ENCODE results near the gene DVL3.
"Not testable (repeated sequence)": the region's sequence is repeated elsewhere in the genome, so short reads cannot be mapped to it uniquely, and the experiment has no call there.

Gene DVL3

DNA sequence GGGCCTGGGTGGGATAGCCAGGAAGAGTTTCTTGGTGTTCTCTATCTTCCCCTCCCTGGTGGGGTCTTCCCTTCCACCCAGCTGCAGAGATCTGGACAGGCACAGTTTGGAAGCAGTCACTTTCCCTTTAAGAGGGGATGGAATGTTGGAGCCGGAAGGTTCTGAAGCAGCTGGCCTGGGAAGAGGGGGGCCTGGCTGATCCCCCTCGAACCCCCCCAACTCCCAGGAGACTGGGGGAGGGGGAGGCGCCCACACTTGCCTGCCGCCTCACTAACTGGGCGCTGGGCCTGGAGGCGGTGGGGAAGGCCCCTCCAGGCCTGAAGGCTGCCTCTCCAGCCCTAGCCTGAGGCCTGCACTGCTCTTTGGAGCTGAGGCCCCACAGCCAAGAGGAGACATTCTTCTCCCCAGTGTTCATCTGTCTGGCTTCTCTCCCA is 1.4 kb downstream of the DVL3 start:
- peak; percentile 34 for DNase-seq

DNA sequence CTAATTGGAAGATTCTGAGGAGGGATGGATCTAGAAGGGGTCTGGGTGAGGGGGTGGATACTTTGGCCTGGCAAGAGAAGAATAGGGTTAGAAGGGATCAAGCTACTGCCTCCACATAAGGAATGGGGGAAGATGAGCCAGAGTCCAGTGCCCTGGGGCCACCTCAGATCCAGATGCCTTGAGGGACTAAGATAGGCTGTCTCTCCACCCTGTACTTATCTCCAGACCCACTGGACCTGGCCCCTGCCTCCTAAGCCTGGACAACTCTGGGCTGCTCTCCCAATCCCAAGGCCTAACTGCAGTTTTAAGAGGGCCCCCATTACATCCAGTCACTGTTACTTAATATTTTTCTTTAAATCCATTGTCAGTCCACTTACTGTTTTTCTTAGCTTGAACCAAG is 2.0 kb downstream of the DVL3 start:
- DNase-seq: no peak

DNA sequence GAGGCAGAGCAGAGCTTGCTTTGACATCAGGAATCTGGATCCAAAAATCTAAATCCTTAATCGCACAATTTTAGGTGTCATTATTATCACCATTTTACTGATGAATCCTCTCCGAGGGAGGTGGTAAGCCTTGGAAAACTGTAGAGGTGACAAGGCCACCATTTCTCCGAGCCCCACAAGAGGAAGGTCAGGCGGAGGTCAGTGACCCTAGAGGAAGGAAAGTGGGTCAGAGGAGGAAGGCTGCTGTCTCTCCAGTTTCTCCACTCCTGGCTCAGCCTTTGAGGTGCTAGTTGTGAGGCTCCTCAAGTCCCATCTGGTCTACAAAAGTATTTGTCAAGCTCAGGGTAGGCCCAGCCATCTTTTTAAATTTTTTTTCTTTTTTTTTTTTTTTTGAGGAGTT is 3.2 kb downstream of the DVL3 start:
- DNase-seq: no peak

DNA sequence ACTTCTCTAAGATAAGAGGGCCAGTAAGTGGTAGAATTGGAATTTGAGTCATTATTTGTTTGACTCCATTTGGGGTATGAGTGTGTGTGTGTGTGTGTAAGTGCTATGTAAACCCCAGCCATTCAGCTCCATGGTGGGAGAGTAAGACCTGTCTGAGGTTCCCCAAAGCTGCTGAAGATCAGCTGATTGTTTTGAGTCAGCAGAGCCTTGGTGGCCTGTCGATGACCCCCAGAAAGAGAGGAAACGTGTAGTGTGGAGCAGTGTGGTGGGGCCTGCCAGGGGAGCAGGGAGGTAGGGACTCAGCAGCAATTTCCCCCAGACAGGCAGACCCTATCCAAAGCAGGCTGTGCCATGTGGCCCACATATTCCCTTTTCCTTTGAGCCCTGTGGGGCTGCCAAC is 5.3 kb downstream of the DVL3 start:
- no peak for DNase-seq

DNA sequence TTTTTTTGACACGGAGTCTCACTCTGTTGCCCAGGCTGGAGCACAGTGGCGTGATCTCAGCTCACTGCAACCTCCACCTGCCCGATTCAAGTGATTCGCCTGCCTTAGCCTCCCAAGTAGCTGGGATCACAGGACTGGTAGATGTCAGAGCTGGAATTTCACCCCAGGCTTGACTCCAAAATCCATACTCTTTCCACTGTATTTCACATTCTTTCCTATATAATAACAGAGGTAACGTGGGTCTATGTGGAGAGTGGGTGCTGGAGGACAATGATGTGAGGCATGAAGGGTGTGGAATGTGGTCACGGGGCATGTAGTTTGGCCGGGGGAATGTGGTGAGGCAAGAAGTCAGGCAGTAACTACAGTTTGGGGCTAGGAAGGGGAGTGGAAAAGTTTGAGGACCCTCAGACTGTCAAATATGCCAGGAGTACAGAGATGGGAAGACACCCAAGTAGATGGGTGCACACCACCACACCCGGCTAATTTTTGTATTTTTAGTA is 7.4 kb downstream of the DVL3 start:
- not testable (repeated sequence) for DNase-seq

DNA sequence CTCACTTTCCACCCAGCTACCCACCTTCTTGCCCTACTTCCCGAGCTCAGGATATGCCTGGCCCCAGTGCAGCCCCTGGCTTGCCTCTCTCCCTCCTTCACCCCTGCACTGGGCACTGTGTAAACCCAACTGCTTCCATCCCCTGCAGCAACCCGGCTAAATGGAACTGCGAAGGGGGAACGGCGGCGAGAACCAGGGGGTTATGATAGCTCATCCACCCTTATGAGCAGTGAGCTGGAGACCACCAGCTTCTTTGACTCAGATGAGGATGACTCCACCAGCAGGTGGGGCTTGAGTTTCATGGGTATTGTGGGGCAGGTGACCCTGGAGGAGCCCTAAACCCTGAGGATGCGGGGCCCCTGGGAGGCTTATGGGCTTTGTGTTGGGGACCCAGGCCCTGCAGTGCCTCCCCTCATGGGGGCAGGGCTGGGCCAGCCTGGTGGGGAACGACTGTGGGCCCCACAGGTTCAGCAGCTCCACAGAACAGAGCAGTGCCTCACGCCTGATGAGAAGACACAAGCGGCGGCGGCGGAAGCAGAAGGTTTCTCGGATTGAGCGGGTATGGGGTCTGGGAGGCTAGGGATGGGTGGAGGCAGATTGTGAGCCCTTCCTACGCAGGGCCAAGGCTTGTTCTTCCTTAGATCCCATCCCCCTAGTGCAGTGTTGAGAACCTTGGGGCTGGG is 9.6 kb downstream of the DVL3 start:
- no peak for DNase-seq

DNA sequence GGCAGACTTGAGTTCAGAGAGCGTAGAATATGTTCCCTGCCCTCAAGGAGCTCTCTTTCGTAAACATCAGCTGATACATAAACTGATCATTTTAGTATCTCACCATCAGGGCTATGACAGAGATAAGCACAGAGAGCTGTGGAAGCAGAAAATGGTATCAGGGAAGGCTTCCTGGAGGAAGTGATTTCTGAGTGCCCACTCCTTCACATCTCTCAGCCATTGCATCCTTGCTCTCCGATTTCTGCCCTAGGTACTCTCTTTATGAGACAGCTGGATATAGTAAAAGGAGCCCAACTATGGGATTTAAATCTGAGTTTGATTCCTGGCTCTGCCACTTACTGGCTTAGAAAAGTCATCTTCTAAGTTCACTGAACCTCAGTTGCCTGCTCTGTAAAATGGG is 10.4 kb downstream of the DVL3 start:
- no peak for DNase-seq

DNA sequence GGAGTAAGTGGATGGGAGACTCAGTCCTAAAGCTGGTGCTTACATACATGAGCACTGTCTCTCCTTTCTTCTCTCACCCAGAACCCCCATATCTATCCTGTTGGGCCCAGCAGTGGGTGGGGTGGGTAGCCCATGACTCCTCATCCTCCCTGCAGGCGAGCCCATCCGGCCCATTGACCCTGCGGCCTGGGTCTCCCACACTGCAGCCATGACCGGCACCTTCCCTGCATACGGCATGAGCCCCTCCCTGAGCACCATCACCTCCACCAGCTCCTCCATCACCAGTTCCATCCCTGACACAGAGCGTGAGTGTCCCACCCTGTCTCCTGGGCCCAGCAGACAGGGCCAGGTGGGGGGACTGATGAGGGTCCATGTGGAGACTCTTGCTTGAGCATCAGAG is 11.5 kb downstream of the DVL3 start:
- no peak for DNase-seq

DNA sequence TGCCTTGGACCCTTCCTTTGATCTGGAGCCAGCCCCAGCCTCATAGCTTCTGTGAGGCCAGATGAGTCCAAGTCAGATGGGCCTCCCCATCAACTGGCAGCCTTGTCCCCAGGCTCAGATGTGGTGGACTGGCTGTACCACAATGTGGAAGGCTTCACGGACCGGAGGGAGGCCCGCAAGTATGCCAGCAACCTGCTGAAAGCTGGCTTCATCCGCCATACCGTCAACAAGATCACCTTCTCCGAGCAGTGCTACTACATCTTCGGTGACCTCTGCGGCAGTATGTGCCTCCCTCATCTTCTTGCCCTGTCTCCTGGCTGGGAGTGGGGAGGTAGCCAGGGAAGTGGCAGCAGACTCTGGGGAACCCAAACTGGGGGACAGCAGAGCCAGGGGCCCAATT is 12.6 kb downstream of the DVL3 start:
- DNase-seq: no peak

DNA sequence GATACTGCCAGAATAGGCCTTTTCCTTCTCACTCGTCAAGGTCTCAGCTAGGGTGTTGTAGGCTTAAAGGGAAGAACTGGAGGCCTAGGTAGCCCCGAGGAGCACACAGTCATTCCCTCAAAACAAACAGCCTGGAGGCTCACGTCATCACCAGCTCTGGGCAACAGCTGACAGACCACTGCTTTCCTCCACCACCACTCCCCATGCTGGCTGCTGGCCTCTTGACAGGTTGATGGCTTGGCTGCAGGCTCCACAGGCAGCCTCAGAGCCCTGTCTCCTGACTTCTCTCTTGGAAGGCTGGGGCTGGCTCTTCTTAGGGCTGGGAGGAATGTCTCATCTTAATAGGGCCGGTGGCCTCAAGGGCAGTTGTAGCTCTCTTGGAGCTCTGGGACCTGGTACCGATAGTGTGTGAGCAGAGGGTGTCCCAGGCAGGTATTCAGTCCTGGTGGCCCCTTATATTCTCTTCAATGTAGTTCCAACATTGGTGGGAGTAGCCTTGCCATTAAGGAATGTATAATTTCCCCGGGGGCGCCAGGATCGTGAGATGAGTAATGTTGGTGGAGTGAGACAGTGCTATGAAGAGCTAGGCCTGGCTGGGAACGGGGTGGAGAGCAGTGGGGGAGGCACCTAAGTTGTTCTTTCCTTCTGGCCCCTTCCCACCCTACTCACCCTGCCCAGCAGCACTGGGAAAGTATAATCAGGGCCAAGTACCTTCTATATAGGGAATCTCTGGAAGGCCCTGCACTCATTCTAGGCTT is 13.4 kb downstream of the DVL3 start:
- no peak for DNase-seq

DNA sequence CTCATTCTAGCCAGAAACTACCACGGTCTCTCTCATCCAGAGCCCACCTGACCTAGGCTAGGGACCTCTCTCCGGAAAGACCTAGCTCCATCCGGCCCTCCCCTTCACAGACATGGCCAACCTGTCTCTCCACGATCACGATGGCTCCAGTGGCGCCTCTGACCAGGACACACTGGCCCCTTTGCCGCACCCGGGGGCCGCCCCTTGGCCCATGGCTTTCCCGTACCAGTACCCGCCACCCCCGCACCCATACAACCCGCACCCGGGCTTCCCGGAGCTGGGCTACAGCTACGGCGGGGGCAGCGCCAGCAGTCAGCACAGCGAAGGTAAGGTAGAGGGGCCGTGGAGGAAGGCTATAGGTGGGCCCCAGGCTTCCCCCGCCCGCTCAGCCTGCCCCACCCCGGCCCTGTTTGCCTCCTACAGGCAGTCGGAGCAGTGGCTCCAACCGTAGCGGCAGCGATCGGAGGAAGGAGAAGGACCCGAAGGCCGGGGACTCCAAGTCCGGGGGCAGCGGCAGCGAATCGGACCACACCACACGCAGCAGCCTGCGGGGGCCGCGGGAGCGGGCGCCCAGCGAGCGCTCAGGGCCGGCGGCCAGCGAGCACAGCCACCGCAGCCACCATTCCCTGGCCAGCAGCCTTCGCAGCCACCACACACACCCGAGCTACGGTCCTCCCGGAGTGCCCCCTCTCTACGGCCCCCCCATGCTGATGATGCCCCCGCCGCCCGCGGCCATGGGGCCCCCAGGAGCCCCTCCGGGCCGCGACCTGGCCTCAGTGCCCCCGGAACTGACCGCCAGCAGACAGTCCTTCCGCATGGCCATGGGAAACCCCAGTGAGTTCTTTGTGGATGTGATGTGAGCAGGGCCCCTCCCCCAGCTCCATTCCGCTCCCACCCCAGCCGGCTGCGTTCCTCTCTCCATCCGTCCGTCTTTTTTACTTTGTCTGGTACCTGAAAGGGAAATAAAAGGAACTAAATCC is 15.0 kb downstream of the DVL3 start:
- DNase-seq: no peak

DNA sequence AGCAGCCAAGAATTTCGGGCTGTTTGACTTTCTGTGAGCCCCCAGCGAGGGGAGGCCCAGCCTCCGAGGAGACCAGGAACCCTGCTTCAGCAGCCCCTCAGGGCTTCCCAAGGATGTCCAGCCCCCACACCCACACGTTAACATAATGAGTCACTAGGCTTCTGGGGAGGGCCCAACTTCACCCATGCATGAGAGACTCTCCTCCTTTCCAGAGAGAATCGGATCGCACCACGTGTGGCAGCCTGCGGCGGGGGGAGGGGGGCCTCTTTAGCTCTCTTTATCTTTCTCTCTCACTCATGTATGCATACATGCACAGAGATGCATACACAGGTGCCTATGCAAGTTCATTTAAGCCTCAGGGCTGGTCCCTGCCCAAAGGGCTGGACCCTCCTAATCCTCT is 16.4 kb downstream of the DVL3 start:
- no peak for DNase-seq

DNA sequence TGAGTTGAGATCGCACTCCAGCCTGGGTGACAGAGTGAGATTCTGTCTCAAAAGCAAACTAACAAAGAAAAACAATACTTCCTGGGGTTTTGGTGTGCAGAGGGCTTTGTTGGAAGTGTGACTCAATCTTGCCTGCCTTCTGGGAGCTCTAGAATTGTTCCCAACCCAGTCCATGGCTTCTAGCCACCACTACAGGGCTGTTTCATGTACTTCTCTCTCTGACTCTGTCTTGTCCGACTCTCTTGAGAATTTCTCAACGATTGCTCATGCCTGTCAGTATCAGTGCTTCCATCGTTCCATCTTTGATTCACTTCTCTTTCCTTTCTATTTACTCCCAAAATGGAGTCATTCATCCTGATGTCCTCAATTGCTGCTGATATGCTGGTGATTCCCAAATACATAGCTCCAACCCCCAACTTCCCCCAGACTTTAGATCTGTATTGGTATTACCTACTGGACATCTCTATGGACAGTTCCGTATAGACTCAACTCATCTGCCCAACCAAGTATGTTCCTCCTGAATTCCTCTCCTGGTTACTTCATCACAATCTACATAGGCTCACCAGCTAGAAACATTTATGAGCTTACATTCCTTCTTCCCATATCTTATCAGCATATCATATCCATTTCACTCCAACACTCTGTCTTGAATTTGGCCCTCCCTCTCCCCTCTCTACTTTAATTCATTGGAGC is 17.6 kb downstream of the DVL3 start:
- no peak for DNase-seq

DNA sequence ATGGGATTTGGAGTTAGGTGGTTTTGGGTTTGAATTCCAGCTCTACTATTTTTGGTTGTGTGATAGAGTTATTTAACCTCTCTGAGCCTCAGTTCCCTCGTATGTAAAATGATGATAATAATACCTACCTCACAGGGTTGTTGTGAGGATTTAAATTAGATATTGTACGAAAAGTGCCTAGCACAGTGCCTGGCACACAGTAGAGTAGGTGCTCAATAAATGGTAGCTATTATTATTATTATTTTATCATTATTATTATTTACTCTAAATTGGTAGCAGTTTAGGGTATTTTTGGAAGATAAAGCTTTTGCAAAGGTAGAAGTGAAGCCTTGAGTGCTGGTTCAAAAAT is 18.2 kb downstream of the DVL3 start:
- DNase-seq: no peak

DNA sequence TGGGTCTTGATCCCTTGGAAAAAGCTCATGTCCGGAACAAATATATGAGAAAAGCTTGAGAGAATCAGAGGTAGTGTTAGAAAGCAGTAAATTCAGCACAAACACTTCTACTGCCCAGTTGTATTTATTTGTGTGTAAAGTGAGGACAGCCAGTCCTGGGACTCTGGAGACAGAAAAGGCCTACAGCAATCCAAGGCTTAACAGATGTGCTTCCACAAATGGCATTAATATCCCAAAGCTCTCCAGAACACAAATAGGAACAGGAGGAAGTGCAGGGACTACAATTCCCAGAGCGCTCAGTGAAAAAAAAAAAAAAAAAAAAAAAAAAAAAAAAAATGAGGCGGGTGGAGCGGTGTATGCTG is 19.1 kb downstream of the DVL3 start:
- no peak for DNase-seq

DNA sequence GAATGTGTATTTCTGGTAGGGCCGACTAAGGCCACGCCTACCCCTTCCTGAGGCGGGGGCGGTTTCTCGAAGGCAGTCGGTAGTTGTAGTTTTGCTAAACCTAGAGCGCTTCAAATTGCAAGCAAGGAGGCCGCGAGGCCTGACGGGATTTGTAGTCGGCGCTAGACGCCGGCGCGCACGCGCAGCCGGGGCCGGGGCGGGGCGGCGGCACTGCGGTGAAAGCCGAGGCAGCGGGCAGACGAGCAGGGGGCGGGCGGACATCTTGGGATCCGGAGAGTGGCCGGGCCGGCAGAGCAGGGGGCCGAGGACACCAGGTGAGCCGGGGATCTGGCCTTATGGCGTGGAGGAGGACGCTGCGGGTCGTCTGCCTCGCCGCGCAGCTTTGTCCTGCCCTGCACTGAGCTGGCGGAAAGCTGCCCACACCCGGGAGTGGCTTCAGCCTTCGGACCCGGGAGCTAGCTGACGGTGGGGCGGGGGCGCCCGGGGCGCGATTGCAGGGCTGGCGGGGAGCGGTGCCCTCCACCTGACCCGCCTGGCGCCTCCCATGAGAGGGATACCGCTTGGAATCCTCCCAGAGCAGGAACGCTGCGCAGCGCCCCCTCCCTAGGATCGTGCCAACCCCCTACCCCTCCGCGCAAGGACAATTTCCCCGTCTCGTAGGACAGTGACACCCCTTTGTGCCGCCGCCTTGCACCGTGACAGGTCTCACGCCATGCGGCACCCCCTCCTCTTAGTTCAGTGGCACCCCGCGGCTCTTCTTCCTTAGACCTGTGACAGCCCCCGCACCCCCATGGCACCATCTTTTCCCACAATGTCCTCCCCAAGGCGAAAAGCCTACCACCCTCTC is 19.7 kb downstream of the DVL3 start, which contains the start of gene AP2M1:
TSS of gene AP2M1 (plus strand) at position 210 of the 847 bp plus-strand sequence. CDS start 2,139 bp downstream, outside the sequence.
- DNase-seq: peak; percentile 99

DNA sequence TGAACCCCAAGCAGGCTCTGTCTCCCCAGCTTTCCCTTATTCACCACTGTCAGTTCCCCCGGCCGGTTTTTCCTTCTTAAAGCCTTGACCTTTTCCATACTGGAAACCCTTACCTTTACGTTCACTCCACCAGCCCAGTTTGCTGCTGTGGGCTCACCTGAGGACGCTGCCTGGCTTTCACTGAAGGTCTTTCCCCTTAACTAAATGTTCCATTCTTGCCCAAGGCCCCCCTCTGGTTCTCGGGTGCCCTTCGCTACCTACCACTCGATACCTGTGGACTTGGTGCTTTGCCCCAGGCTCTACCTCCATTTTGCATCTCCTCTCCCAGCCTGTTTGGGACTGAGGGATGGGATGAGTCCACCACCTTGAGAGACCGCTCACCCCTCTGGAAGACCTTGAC is 20.3 kb downstream of the DVL3 start:
- DNase-seq: no peak

DNA sequence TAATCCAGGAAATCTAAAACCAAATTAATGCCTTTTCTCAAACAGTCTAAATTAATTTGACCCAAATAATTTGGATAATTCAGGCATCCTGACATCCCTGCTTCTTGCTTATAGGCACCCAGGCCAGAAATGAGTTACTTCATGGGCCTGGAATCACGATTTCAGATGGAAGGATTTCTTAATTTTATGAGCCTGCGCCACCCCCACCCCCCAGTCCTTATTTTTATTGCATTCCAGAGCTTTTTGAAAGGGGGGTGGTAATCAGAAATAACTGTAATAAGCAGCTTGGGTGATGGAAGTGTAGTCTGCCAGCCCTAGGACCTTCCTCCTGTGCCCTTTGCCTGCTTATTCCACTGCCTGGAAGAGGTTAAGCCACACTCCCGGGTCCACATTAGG is 20.8 kb downstream of the DVL3 start:
- DNase-seq: no peak

DNA sequence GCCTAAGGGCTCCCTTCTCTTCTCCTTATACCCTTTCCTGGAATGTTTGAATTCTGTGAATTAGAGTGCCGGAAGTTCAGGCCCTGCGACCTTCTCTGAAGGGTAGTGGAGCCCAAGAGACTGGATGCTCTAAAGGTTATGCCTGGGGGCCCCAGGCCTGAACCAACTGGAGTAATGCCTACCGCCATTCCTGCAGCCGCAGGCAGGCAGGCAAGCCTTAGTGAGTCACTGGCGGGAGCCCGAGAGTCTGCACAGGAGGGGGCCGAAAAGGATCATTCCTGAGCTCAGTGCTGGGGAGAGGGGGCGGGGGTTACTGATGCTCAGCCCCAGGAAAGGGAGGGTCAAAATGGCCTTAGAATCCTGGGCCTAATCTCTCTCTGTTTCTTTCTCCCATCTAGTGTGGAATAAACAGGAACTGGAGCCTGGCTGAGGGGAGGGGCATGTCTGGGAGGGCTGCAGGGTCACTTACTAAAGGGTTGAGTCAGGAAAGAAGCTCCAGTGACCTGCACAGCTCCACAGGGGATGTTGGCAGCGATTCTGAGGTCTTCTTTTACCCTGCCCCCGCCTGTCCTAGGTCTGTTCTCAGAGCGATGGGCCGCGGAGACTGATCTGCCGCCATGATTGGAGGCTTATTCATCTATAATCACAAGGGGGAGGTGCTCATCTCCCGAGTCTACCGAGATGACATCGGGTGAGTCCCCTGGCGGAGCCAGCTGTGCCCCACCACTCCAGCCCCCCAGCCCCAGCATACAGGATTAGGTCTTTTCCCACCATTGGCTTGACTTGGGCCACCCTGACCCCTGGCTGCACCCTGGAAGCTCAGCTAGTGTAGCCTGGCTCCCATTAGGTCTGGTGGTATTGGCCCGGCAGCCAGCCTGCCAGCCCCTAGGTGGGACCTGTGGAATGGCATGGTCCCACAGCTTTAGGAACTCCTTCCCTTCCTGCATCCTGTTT is 21.5 kb downstream of the DVL3 start:
- no peak for DNase-seq

DNA sequence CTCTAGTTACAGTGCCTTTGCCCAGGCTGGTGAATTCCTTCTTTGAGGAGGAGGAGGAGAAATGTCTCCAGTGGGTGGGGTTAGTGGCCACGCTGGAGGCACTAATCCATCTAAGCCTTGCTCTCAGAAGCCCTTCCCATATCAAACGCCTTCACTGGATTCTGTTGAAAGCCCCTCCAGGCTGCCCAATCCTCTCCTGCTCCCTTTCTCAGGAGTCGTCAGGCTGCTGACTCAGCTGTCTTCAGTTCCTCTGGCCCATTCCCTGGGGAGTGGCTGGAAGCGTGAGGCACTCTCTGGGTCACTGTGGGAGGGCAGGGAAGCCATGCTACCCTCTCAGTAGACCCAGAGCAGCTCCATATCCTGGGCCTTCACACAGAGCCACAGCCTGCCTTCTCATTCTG is 22.2 kb downstream of the DVL3 start:
- no peak for DNase-seq
